GM12864 (cell line): ENCODE data around the gene TMEM43.
"Not testable (repeated sequence)": the region's sequence is repeated elsewhere in the genome, so short reads cannot be mapped to it uniquely, and the experiment has no call there.

Experiments used
- DNase-seq: peaks from one replicate; pipeline ENCODE4 v3.0.0-alpha.2; 2011; ENCODE audit warnings: low read depth
- H3K4me3 ChIP-seq: 2 replicates; pipeline ENCODE4 v1.5.1; 2011; ENCODE audit warnings: mild to moderate bottlenecking, low read depth, low read length, control low read depth
- TF ChIP-seq, protein P1 (sequence below): IDR thresholded peaks from 2 replicates; pipeline ENCODE4 v1.5.1; 2011; ENCODE audit warnings: low read depth, mild to moderate bottlenecking, moderate library complexity, low read length, control low read depth, inconsistent platforms; ENCODE audit errors: missing control alignments

Gene TMEM43

GRCh38 chr3:14096742-14097141, 28.1 kb upstream of the TMEM43 start:
- TF ChIP-seq, protein P1, sequence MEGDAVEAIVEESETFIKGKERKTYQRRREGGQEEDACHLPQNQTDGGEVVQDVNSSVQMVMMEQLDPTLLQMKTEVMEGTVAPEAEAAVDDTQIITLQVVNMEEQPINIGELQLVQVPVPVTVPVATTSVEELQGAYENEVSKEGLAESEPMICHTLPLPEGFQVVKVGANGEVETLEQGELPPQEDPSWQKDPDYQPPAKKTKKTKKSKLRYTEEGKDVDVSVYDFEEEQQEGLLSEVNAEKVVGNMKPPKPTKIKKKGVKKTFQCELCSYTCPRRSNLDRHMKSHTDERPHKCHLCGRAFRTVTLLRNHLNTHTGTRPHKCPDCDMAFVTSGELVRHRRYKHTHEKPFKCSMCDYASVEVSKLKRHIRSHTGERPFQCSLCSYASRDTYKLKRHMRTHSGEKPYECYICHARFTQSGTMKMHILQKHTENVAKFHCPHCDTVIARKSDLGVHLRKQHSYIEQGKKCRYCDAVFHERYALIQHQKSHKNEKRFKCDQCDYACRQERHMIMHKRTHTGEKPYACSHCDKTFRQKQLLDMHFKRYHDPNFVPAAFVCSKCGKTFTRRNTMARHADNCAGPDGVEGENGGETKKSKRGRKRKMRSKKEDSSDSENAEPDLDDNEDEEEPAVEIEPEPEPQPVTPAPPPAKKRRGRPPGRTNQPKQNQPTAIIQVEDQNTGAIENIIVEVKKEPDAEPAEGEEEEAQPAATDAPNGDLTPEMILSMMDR: no peak
- no peak for DNase-seq
- H3K4me3 ChIP-seq: no peak overlapping the region

DNA sequence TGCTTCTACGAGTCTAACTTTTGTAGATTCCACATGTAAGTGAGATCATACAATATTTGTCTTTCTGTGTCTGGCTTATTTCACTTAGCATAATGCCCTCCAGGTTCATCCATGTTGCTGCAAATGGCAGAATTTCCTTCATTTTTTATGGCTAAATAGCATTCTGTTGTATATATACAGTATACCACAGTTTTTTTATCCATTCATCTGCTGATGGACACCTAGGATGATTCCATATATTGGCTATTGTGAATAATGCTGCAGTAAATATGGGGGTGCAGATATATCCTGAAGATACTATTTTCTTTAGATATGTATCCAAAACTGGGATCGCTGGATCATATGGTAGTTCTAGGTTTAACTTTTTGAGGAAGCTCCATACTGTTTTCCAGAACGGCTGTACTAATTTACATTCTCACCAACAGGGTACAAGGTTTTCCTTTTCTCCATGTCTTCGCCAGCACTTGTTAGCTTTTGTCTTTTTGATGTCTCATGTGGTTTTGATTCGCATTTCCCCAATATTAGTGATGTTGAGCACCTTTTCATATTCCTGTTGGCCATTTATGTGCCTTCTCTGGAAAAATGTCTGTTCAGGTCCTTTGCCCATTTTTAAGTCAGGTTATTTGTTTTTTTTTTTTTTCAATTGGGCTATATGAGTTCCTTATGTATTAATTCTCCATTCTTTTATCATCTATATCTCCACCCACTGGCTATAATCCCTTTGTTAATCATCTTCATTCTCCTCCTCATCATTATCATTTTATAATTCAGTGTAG, 27.0 kb upstream of the TMEM43 start:
- TF ChIP-seq, protein P1: no peak
- H3K4me3 ChIP-seq: no peak overlapping the region
- DNase-seq: no peak

DNA sequence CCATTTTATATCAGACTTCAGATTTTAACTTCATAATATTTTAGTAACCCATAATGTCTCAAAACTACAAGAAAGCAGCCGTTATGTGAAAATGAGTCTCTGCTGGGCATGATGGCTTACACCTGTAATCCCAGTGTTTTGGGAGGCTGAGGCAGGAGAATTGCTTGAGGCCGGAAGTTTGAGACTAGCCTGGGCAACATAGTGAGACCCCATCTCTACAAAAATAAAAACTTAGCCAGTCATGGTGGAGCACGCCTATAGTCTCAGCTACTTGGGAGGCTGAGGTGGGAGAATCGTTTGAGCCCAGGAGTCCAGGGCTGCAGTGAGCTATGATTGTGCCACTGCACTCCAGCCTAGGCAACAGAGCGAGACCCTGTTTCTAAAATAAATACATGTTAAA, 15.0 kb upstream of the TMEM43 start:
- not testable (repeated sequence) for H3K4me3 ChIP-seq, DNase-seq

- TF ChIP-seq, protein P1: no peak
- H3K4me3 ChIP-seq: no peak overlapping the region
- DNase-seq: no peak
Measured at GRCh38 chr3:14110699-14111098, 14.2 kb upstream of the TMEM43 start.

DNA sequence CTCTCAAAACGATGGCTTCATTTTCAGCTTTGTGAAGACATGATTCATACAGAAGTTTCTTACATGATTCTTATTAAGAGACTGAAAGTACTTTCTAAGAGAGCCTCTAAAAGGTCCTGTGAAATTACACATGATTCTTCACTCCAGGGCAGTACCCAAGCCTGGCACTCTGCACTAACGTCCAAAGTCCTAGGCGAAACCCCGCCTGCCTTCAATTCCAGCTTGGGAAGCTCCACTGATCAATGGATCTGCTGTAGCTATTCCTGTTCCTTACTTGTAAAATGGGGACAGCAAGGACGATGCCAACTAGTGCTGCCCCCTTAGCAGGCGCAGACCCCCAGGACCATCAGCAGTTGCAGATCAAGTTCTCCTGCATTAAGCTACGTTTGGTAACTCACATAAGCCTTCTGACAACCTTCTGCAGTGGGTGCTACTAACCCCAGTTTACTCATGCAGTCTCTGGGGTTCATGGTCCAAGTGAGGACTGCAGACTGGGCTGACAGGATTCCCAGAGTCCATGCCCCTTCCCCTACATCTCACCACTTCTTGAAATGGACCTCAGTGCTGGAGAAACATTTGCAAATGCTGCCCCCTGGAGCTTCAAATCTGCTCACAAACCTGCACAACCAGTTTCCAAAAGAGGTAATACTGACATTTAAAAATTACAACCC, 10.8 kb upstream of the TMEM43 start:
- TF ChIP-seq, protein P1: no peak
- DNase-seq: no peak
- no peak overlapping the region for H3K4me3 ChIP-seq

DNA sequence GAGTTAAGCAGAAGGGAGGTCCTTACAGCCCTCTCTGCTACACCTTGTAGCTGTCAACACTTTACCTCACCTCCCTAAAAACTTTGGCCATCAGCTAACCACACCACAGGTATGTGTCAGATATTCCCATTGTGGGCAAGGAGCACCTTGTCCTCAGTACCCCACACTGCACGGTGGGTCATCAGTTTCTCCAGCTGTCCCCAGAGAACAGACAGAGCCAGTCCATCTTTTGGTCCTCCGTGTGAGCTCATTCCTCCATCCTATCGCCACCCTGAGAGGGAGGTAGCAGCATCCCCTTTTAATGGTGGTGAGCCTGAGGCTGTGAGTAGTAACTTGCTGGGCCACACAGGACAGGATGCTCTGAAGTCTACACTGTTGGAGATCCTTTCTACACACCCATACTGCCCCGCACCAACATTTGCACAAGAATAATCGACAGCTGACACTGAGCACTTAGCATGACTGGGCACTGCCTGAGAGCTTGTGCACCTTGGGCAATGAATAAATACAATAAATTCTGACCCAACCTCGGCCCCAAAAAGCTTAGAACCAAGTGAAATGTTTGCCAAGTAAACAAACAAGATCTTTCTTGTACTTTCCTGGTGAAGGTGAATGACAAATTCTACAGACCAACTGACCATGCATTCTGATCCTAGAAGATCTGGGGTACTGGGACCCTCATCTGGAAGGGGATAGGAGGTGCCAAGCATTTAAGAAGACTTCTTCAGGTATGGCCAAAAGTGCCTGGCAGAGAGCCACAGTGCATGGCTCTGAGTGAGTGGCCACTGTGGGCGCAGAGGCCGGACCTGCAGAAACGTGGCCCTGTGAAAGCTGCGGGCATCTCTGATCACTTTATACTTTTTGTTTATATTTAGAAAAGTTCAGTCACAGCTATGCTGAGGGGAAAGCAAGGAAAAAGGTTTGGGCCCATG, 7.1 kb upstream of the TMEM43 start:
- TF ChIP-seq, protein P1: no peak
- DNase-seq: no peak
- H3K4me3 ChIP-seq: no peak overlapping the region
